Ovary (tissue), 3 donors: ENCODE measurements around the gene FOXN4.

Source experiments
- CTCF ChIP-seq, 3 donors: fragments of 450-650 bp in 2 of 3; fragments of 200-600 bp in 1 of 3; IDR thresholded peaks; one replicate each; pipeline versions ENCODE4 v1.5.1 to v1.8.0; 2016 to 2022; ENCODE audit warnings: antibody characterized with exemption in 3 of 3, mild to moderate bottlenecking in 1 of 3
- POLR2A ChIP-seq: fragments of 450-650 bp; IDR thresholded peaks from one replicate; pipeline ENCODE4 v1.6.1; 2017; ENCODE audit warnings: antibody characterized with exemption, mild to moderate bottlenecking, moderate library complexity
- donor health status: DM: no; HTN: no; CAD: no.

GRCh38 chr12:109258201-109258600 lies 50.9 kb downstream of the FOXN4 start:
- TF ChIP-seq POLR2A (no peak), CTCF (IDR thresholded peaks at IDR 0.05) (no peak)
